Fibroblast of lung (primary cell): ENCODE data around the gene FIBP. TPM values are rescaled to one million over a fixed set of nuclear protein-coding genes. Genes with fewer than 3 reads are reported as not detected.

Source experiments
- DNase-seq, 2 donors: peaks; one replicate each; pipeline versions ENCODE4 v3.0.0 to v3.0.0-alpha.2; 2010; ENCODE audit warnings: low read depth in 2 of 2
- H2AFZ ChIP-seq: 2 replicates; pipeline ENCODE4 v1.5.1; 2012; ENCODE audit warnings: low read length, control low read depth, inconsistent platforms
- H3K27ac ChIP-seq: 2 replicates; pipeline ENCODE4 v1.5.1; 2011; ENCODE audit warnings: low read length, control low read depth; ENCODE audit not compliant: insufficient read depth
- H3K27me3 ChIP-seq: 2 replicates; pipeline ENCODE4 v1.5.1; 2011; ENCODE audit warnings: mild to moderate bottlenecking, low read length; ENCODE audit not compliant: control insufficient read depth, insufficient read depth
- H3K36me3 ChIP-seq: 2 replicates; pipeline ENCODE4 v1.5.1; 2011; ENCODE audit warnings: low read length; ENCODE audit not compliant: control insufficient read depth, insufficient read depth
- H3K4me1 ChIP-seq: 2 replicates; pipeline ENCODE4 v1.5.1; 2011; ENCODE audit warnings: low read length; ENCODE audit not compliant: control insufficient read depth, insufficient read depth; ENCODE audit errors: extremely low read depth
- H3K4me2 ChIP-seq: 2 replicates; pipeline ENCODE4 v1.5.1; 2011; ENCODE audit warnings: low read length, control low read depth; ENCODE audit not compliant: insufficient read depth; ENCODE audit errors: extremely low read depth
- H3K4me3 ChIP-seq, 4 experiments: fragments of 200-600 bp in 1 of 4; sonication (generic) in 1 of 4; replicated peaks in 1 of 4; 2 replicates each; pipeline ENCODE4 v1.5.1; 2011 to 2016; ENCODE audit warnings: low read length in 4 of 4, low read depth in 3 of 4, mild to moderate bottlenecking in 3 of 4, control low read depth in 2 of 4, inconsistent platforms in 1 of 4, mixed read lengths in 1 of 4; ENCODE audit not compliant: insufficient read depth in 1 of 4; ENCODE audit errors: control extremely low read depth in 1 of 4
- H3K79me2 ChIP-seq: 2 replicates; pipeline ENCODE4 v1.5.1; 2012; ENCODE audit warnings: mild to moderate bottlenecking, low read length, inconsistent platforms; ENCODE audit not compliant: control insufficient read depth, insufficient read depth
- H3K9ac ChIP-seq: 2 replicates; pipeline ENCODE4 v1.5.1; 2011; ENCODE audit warnings: mild to moderate bottlenecking, low read length, control low read depth; ENCODE audit not compliant: insufficient read depth
- H3K9me3 ChIP-seq: 2 replicates; pipeline ENCODE4 v1.5.1; 2012; ENCODE audit warnings: low read depth, low read length; ENCODE audit not compliant: control insufficient read depth, insufficient read depth
- H4K20me1 ChIP-seq: 2 replicates; pipeline ENCODE4 v1.5.1; 2011; ENCODE audit warnings: low read length; ENCODE audit not compliant: control insufficient read depth, insufficient read depth; ENCODE audit errors: extremely low read depth
- EZH2 ChIP-seq: IDR thresholded peaks from 2 replicates; pipeline ENCODE4 v1.5.1; 2012; ENCODE audit warnings: low read length, control low read depth, mild to moderate bottlenecking; ENCODE audit errors: missing control alignments
- polyA plus RNA-seq, 2 donors: library from polyadenylated mRNA; depleted of rRNA in 1 of 2; stranded (reverse) in 1 of 2; unstranded in 1 of 2; fragments of >200 nt; gene quantifications; 2 replicates each; pipeline ENCODE4 v1.2.1, GENCODE V29; 2011 to 2012; ENCODE audit warnings: missing spikeins in 1 of 2
- total RNA-seq: library from RNA; depleted of rRNA; stranded (reverse); fragments of >200 nt; gene quantifications from 2 replicates; pipeline ENCODE4 v1.2.1, GENCODE V29; 2014
- TF ChIP-seq, protein P1 (sequence below), 2 donors: IDR thresholded peaks in 1 of 2; conservative IDR thresholded peaks in 1 of 2; 1 replicate in 1 of 2; 2 replicates in 1 of 2; pipeline ENCODE4 v1.5.1; 2011 to 2012; ENCODE audit warnings: low read length in 2 of 2, control low read depth in 1 of 2, inconsistent platforms in 1 of 2, low read depth in 1 of 2, mild to moderate bottlenecking in 1 of 2

Gene FIBP
- total and polyA plus RNA-seq, 2 donors (not counting 1 experiment from before 2014, with no cell fraction given): 81.0 to 168 TPM

DNA sequence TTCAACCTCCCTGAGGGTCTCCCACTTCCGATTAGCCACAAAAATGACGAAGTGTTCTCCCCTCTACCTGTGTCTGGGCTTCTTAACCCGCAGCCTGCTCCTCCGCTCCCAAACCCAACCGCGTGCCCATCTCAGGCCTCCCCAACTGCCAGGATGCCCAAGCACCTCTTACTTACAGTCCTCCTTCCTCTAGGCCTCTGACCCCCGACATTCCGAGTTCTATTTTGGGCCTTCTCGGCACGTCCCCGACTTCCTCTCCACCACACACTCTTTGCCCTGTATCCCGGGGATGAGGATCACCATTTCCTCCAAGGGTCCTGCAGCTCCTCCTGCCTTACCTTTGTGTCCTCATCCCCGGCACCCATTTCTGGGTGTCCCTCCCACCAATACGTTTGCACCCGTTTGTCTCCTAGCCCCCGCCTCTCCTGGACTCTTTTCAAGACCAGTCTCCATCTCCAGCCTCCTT is 28.4 kb downstream of the FIBP start:
- peak overlapping the region; percentile 98 for H3K27ac ChIP-seq
- TF ChIP-seq, protein P1, sequence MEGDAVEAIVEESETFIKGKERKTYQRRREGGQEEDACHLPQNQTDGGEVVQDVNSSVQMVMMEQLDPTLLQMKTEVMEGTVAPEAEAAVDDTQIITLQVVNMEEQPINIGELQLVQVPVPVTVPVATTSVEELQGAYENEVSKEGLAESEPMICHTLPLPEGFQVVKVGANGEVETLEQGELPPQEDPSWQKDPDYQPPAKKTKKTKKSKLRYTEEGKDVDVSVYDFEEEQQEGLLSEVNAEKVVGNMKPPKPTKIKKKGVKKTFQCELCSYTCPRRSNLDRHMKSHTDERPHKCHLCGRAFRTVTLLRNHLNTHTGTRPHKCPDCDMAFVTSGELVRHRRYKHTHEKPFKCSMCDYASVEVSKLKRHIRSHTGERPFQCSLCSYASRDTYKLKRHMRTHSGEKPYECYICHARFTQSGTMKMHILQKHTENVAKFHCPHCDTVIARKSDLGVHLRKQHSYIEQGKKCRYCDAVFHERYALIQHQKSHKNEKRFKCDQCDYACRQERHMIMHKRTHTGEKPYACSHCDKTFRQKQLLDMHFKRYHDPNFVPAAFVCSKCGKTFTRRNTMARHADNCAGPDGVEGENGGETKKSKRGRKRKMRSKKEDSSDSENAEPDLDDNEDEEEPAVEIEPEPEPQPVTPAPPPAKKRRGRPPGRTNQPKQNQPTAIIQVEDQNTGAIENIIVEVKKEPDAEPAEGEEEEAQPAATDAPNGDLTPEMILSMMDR (conservative IDR thresholded peaks at IDR 0.05 in 1 of 2, IDR thresholded peaks at IDR 0.05 in 1 of 2; ENCODE audit: low read depth in 1 of 2, low read length in 2 of 2): no peak
- TF ChIP-seq EZH2: no peak
- H3K4me2 ChIP-seq: peak overlapping the region; percentile 73
- H3K9me3 ChIP-seq: no peaks in the 10 kb centered on the region
- H3K4me1 ChIP-seq: peaks cover 28% of the 10 kb centered on the region
- H3K36me3 ChIP-seq: peaks cover 44% of the 10 kb centered on the region
- H4K20me1 ChIP-seq: peaks cover 6% of the 10 kb centered on the region
- H3K27me3 ChIP-seq: no peaks in the 10 kb centered on the region
- H3K4me3 ChIP-seq: peak overlapping the region; percentile 90 to 99 (median 96)
- H3K9ac ChIP-seq: peak overlapping the region; percentile 94
- peaks cover 63% of the 10 kb centered on the region for H3K79me2 ChIP-seq
- no peak for DNase-seq
- H2AFZ ChIP-seq: no peak overlapping the region

DNA sequence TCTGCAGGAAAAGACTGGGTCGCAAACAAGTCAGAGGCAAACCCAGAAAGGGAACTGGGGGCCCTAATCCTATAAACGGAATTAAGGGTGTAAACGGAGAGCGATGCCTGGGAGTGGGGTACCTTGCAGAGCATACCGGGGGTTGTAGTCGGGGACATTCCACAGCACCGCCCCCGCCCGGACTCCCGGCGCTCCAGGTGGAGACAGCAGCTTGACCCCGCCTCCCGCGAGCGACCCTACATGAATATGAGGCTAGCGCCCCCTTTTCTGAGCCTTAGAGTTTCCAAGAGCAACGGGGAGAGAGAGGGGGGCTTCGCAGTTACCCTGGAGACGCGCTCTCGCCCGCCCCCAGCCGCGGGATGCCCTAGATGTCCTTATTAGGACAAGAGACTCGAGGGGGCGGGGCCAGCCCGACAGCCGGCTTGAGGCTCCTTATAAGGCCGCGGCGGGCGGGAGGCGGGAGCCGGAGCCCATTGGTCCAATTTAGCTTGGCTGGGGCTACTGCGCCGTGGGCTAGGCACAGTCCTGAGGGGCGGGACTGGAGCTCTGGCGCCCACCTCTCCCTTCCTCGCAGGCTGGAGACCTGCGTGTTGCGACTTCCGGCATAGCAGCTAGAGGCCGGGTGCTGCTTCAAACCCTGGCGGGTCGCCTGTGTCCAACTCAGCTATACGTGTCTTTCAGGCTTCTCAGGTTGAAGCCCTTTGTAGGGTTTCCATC is 29.0 kb downstream of the FIBP start:
- DNase-seq: peak; percentile 99
- Histone ChIP-seq H3K4me3 (peak overlapping the region; percentile 90 to 99 (median 96)), H4K20me1 (peaks cover 6% of the 10 kb centered on the region), H3K4me1 (peaks cover 32% of the 10 kb centered on the region), H2AFZ (no peak overlapping the region), H3K36me3 (peaks cover 43% of the 10 kb centered on the region), H3K9me3 (no peaks in the 10 kb centered on the region), H3K27ac (peak overlapping the region; percentile 98), H3K79me2 (peaks cover 64% of the 10 kb centered on the region), H3K9ac (peak overlapping the region; percentile 94), H3K4me2 (peak overlapping the region; percentile 98), H3K27me3 (no peaks in the 10 kb centered on the region)
- no peak for TF ChIP-seq EZH2
- TF ChIP-seq, protein P1 (conservative IDR thresholded peaks at IDR 0.05 in 1 of 2, IDR thresholded peaks at IDR 0.05 in 1 of 2; ENCODE audit: low read depth in 1 of 2, low read length in 2 of 2): peak in 1 of 2 donors; percentile 5

DNA sequence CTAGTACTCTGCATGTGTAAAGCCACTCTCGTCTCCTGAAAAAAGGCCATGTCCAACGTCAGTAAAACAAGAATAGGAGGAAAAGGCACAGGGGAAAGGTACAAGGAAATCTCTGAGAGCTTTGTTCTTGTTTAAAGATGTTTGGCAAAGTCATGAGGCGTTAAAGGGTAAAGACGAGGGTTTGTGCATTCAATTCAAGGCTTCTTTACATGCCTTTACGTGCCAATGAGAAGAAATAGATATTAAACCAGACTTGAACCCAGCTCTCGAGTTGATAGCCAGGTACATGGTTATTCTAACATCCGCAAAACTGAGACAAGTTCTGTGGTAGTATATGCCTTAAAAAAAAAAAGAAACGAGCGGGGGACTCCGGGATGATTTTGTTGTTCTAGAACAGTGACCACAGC is 29.6 kb downstream of the FIBP start:
- Histone ChIP-seq H3K27ac (peak overlapping the region; percentile 98), H3K36me3 (peaks cover 43% of the 10 kb centered on the region), H3K9me3 (no peaks in the 10 kb centered on the region), H3K4me1 (peaks cover 32% of the 10 kb centered on the region), H4K20me1 (peaks cover 6% of the 10 kb centered on the region), H3K4me3 (peak overlapping the region; percentile 59 to 96 (median 76)), H3K9ac (peak overlapping the region; percentile 58), H2AFZ (no peak overlapping the region), H3K79me2 (peaks cover 68% of the 10 kb centered on the region), H3K4me2 (peak overlapping the region; percentile 98), H3K27me3 (no peaks in the 10 kb centered on the region)
- DNase-seq: no peak
- TF ChIP-seq, protein P1 (conservative IDR thresholded peaks at IDR 0.05 in 1 of 2, IDR thresholded peaks at IDR 0.05 in 1 of 2; ENCODE audit: low read depth in 1 of 2, low read length in 2 of 2): no peak
- no peak for TF ChIP-seq EZH2
